ENCODE data around the gene PCSK7.

GRCh38 chr11:117172724-117173421 is 59.0 kb downstream of the PCSK7 start:
- TF ChIP-seq CTCF (IDR thresholded peaks at IDR 0.05) = no peak
- TF ChIP-seq EP300 (IDR thresholded peaks at IDR 0.05) = no peak
- no peak for TF ChIP-seq POLR2A (IDR thresholded peaks at IDR 0.05)
